ENCODE results near the gene EFCAB11.

DNA sequence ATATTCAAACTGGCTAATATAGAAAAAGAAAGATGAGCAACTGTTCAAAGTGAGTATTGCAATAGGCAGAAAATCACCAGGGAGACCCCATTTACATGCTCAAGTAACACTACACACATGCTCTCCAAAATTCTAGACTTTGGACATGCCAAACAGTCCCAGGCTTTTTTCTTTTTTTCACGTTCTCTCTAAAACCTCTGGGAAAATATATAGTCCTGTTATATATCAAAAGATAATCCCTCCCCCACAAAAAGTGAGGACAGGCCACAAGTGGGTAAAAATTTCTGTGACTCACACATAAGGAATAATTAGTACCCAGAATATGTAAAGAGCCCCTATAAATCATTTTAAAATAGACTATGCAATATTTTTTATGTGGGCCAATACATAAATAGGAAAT lies 55.2 kb downstream of the EFCAB11 start:
- TF ChIP-seq, protein P1, sequence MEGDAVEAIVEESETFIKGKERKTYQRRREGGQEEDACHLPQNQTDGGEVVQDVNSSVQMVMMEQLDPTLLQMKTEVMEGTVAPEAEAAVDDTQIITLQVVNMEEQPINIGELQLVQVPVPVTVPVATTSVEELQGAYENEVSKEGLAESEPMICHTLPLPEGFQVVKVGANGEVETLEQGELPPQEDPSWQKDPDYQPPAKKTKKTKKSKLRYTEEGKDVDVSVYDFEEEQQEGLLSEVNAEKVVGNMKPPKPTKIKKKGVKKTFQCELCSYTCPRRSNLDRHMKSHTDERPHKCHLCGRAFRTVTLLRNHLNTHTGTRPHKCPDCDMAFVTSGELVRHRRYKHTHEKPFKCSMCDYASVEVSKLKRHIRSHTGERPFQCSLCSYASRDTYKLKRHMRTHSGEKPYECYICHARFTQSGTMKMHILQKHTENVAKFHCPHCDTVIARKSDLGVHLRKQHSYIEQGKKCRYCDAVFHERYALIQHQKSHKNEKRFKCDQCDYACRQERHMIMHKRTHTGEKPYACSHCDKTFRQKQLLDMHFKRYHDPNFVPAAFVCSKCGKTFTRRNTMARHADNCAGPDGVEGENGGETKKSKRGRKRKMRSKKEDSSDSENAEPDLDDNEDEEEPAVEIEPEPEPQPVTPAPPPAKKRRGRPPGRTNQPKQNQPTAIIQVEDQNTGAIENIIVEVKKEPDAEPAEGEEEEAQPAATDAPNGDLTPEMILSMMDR (conservative IDR thresholded peaks at IDR 0.05; ENCODE audit: low read depth in 2 of 2): no peak
- TF ChIP-seq EZH2 (IDR thresholded peaks at IDR 0.05; ENCODE audit: low read depth, unreplicated experiment) (no peak), JUNB (IDR thresholded peaks at IDR 0.05; ENCODE audit: unreplicated experiment) (no peak), CREB1 (CRISPR knock-in tag; IDR thresholded peaks at IDR 0.05; ENCODE audit: low read depth) (no peak), EZH2phosphoT487 (IDR thresholded peaks at IDR 0.05; ENCODE audit: unreplicated experiment) (no peak), STAT1 (IDR thresholded peaks at IDR 0.05; ENCODE audit: unreplicated experiment) (no peak), POLR2AphosphoS5 (IDR thresholded peaks at IDR 0.05; ENCODE audit: low read depth) (no peak)
- TF ChIP-seq, protein P2, sequence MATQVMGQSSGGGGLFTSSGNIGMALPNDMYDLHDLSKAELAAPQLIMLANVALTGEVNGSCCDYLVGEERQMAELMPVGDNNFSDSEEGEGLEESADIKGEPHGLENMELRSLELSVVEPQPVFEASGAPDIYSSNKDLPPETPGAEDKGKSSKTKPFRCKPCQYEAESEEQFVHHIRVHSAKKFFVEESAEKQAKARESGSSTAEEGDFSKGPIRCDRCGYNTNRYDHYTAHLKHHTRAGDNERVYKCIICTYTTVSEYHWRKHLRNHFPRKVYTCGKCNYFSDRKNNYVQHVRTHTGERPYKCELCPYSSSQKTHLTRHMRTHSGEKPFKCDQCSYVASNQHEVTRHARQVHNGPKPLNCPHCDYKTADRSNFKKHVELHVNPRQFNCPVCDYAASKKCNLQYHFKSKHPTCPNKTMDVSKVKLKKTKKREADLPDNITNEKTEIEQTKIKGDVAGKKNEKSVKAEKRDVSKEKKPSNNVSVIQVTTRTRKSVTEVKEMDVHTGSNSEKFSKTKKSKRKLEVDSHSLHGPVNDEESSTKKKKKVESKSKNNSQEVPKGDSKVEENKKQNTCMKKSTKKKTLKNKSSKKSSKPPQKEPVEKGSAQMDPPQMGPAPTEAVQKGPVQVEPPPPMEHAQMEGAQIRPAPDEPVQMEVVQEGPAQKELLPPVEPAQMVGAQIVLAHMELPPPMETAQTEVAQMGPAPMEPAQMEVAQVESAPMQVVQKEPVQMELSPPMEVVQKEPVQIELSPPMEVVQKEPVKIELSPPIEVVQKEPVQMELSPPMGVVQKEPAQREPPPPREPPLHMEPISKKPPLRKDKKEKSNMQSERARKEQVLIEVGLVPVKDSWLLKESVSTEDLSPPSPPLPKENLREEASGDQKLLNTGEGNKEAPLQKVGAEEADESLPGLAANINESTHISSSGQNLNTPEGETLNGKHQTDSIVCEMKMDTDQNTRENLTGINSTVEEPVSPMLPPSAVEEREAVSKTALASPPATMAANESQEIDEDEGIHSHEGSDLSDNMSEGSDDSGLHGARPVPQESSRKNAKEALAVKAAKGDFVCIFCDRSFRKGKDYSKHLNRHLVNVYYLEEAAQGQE (IDR thresholded peaks at IDR 0.05; ENCODE audit: unreplicated experiment): no peak

All from GM23338 (cell line).